T-helper 9 cell (primary cell): ENCODE data around the gene SLC27A2.
A peak's percentile ranks its signal among the peaks of the same experiment; 100 is the strongest.

ENCODE experiments used
- DNase-seq: peaks from one replicate; pipeline ENCODE4 v3.0.0-alpha.2; 2020

SLC27A2 gene

GRCh38 chr15:50244959-50245624, 63.1 kb downstream of the SLC27A2 start:
- no peak for DNase-seq

- DNase-seq: no peak
Observed at GRCh38 chr15:50246631-50247030, 64.6 kb downstream of the SLC27A2 start.

- DNase-seq: peak; percentile 33
Observed at GRCh38 chr15:50247819-50248655, 66.0 kb downstream of the SLC27A2 start.

GRCh38 chr15:50248994-50249582, 67.1 kb downstream of the SLC27A2 start:
- DNase-seq: no peak

- no peak for DNase-seq
Observed at GRCh38 chr15:50249704-50250103, 67.7 kb downstream of the SLC27A2 start.

- DNase-seq: no peak
Observed at GRCh38 chr15:50250760-50251394, 68.9 kb downstream of the SLC27A2 start.

GRCh38 chr15:50251638-50252182, 69.7 kb downstream of the SLC27A2 start:
- DNase-seq: no peak

- DNase-seq: no peak
Observed at GRCh38 chr15:50252556-50252955, 70.6 kb downstream of the SLC27A2 start.

GRCh38 chr15:50256188-50257041, 74.4 kb downstream of the SLC27A2 start:
- no peak for DNase-seq

- no peak for DNase-seq
Observed at GRCh38 chr15:50257332-50257731, 75.3 kb downstream of the SLC27A2 start.

GRCh38 chr15:50257924-50258323, 75.9 kb downstream of the SLC27A2 start:
- no peak for DNase-seq

GRCh38 chr15:50259276-50259675, 77.3 kb downstream of the SLC27A2 start:
- DNase-seq: no peak

- DNase-seq: no peak
Observed at GRCh38 chr15:50260969-50261496, 79.0 kb downstream of the SLC27A2 start.

- no peak for DNase-seq
Observed at GRCh38 chr15:50261981-50262380, 80.0 kb downstream of the SLC27A2 start.

- no peak for DNase-seq
Observed at GRCh38 chr15:50262533-50262932, 80.5 kb downstream of the SLC27A2 start.

- no peak for DNase-seq
Observed at GRCh38 chr15:50265620-50266019, 83.6 kb downstream of the SLC27A2 start, which contains the start of gene HDC. TSS of gene HDC (minus strand) at chr15:50265726. CDS start at chr15:50265623, 103 bp downstream.

GRCh38 chr15:50267577-50267976, 85.6 kb downstream of the SLC27A2 start:
- DNase-seq: no peak

- DNase-seq: no peak
Observed at GRCh38 chr15:50275091-50275490, 93.1 kb downstream of the SLC27A2 start.

- DNase-seq: no peak
Observed at GRCh38 chr15:50275908-50276307, 93.9 kb downstream of the SLC27A2 start.

GRCh38 chr15:50277370-50277769, 95.4 kb downstream of the SLC27A2 start:
- no peak for DNase-seq

- DNase-seq: no peak
Observed at GRCh38 chr15:50278496-50278895, 96.5 kb downstream of the SLC27A2 start.

- no peak for DNase-seq
Observed at GRCh38 chr15:50280271-50280670, 98.3 kb downstream of the SLC27A2 start.
